ENCODE measurements around the gene PPP2CA.

PPP2CA gene

GRCh38 chr5:134146651-134147518, 79.0 kb downstream of the PPP2CA start:
- peaks cover 35% of the 10 kb centered on the region for H3K36me3 ChIP-seq (ENCODE audit: control insufficient read depth, insufficient read depth, low read length)
- no peaks in the 10 kb centered on the region for H3K27me3 ChIP-seq (replicated peaks; ENCODE audit: control insufficient read depth, insufficient read depth, low read length)
- no peak for TF ChIP-seq CTCF (IDR thresholded peaks at IDR 0.05; ENCODE audit: insufficient read depth, low read length, poor library complexity, severe bottlenecking)
- DNase-seq (ENCODE audit: extremely low read depth, insufficient read length): no peak
- H3K4me3 ChIP-seq (replicated peaks; ENCODE audit: low read depth, low read length): no peak overlapping the region

DNA sequence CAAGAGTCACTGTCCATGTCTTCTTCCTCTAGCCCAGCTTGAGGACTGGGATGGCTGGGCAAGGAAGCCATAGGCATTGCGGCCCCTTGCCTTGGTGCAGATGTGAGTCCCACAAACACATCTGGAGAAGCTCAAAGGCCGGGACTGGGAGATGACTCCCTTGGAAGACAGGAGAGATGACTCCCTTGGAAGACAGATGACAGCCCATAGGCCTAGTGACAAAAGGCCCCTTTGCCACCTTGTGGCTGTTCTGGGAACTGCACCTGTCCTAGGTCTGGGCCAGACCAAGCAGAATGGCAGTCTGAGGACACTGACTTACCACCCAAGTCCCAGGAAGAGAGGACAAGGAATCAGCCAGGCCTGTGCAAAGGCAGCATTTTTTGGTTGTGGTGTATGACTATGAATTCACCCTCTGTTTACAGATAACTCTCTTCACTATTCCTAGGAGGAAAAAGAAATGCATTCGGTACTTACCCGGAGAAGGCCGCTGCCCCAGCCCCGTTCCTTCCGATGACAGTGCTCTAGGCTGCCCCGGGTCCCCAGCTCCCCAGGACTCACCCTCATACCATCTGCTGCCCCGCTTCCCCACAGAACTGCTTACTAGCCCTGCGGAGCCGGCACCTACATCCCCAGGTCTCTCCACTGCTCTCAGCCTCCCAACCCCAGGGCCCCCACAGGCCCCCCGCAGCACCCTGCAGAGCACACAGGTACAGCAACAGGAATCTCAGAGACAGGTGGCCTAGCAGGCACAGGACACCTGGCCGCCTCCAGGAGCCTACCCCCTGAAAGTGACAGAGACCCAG, 79.9 kb downstream of the PPP2CA start:
- H3K4me3 ChIP-seq (replicated peaks; ENCODE audit: low read depth, low read length): no peak overlapping the region
- peaks cover 35% of the 10 kb centered on the region for H3K36me3 ChIP-seq (ENCODE audit: control insufficient read depth, insufficient read depth, low read length)
- peak; percentile 92 for TF ChIP-seq CTCF (IDR thresholded peaks at IDR 0.05; ENCODE audit: insufficient read depth, low read length, poor library complexity, severe bottlenecking)
- no peaks in the 10 kb centered on the region for H3K27me3 ChIP-seq (replicated peaks; ENCODE audit: control insufficient read depth, insufficient read depth, low read length)
- DNase-seq (ENCODE audit: extremely low read depth, insufficient read length): no peak

GRCh38 chr5:134145041-134145757, 80.7 kb downstream of the PPP2CA start:
- no peak for DNase-seq (ENCODE audit: extremely low read depth, insufficient read length)
- Histone ChIP-seq H3K27me3 (replicated peaks; ENCODE audit: control insufficient read depth, insufficient read depth, low read length) (no peaks in the 10 kb centered on the region), H3K4me3 (replicated peaks; ENCODE audit: low read depth, low read length) (no peak overlapping the region), H3K36me3 (ENCODE audit: control insufficient read depth, insufficient read depth, low read length) (peaks cover 36% of the 10 kb centered on the region)
- no peak for TF ChIP-seq CTCF (IDR thresholded peaks at IDR 0.05; ENCODE audit: insufficient read depth, low read length, poor library complexity, severe bottlenecking)

Measured in GM06990 (cell line).